ENCODE measurements around the gene ACOXL. TPM values are rescaled to one million over a fixed set of nuclear protein-coding genes. Genes with fewer than 3 reads are reported as not detected.

Gene ACOXL
- total and polyA plus RNA-seq, 10 of the 15 experiments (the other 5 are each of a cell fraction or from before 2014, with no cell fraction given): 0.05 to 1.3 (median 0.71) TPM

DNA sequence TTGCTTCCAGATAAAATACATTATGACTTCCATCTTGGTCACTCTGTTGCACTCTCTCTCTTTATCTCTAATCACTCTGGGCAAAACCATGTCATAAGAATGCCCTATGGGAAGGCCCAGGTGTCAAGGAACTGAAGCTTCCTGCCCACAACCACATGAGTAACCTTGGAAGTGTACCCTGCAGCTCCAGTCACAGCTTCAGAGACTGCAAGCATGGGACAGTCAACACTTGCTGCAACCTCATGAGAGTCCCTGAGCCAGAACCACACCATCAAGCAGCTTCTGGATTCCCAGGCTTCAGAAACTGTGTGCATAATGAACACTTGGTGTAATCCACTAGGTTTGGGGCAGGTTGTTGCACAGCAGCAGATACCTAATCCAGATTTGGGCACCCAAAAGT is 267.3 kb downstream of the ACOXL start:
- Histone ChIP-seq H4K20me1 (ENCODE audit: control insufficient read depth, insufficient read depth) (no peaks in the 10 kb centered on the region), H3K4me3 (no peak overlapping the region), H3K4me1 (ENCODE audit: control insufficient read depth, insufficient read depth, low read length) (no peaks in the 10 kb centered on the region), H3K27me3 (replicated peaks in 1 of 2; ENCODE audit: control insufficient read depth in 2 of 2, insufficient read depth in 2 of 2, low read length in 1 of 2) (no peaks in the 10 kb centered on the region), H3K9ac (ENCODE audit: control insufficient read depth, insufficient read depth, low read length) (no peak overlapping the region), H3K27ac (ENCODE audit: control insufficient read depth, insufficient read depth) (no peak overlapping the region), H3K36me3 (ENCODE audit: control insufficient read depth in 2 of 2, insufficient read depth in 2 of 2, low read length in 1 of 2) (no peaks in the 10 kb centered on the region), H3K4me2 (ENCODE audit: control insufficient read depth, insufficient read depth) (no peak overlapping the region), H3K79me2 (ENCODE audit: control insufficient read depth, insufficient read depth, low read length) (no peaks in the 10 kb centered on the region), H2AFZ (ENCODE audit: control insufficient read depth, low read depth, low read length) (no peak overlapping the region), H3K9me3 (replicated peaks; ENCODE audit: control insufficient read depth, insufficient read depth, low read length) (no peaks in the 10 kb centered on the region; the same call in 2 of the 3 replicates)
- ATAC-seq (no peak), DNase-seq (ENCODE audit: low read depth, low spot score) (no peak), FAIRE-seq (no peak)
- ChIA-PET SMC1A (ENCODE audit: uncharacterized antibody, unreplicated experiment) (interaction anchor here (1.2 kb wide), 1 partner anchor 18 kb away, joined by 3 read pairs; no protein-coding TSS in a partner anchor), CTCF (interaction anchor here (1.8 kb wide), 1 partner anchor 14 kb away, joined by 5 read pairs; no protein-coding TSS in a partner anchor), RAD21 (ENCODE audit: unreplicated experiment) (no interaction called here), POLR2A (no interaction called here)
- intact Hi-C loops (cut with micrococcal nuclease; ENCODE audit: unreplicated experiment): no loop called here
- in situ Hi-C loops (cut with MboI): no loop called here
- TF ChIP-seq BRCA1 (IDR thresholded peaks at IDR 0.05; ENCODE audit: low read depth, low read length) (no peak), MEF2A (IDR thresholded peaks at IDR 0.05; ENCODE audit: insufficient read depth, low read depth, low read length) (no peak), JUNB (IDR thresholded peaks at IDR 0.05) (no peak), TBL1XR1 (IDR thresholded peaks at IDR 0.05; ENCODE audit: low read depth, low read length) (no peak), NBN (IDR thresholded peaks at IDR 0.05) (no peak), YY1 (IDR thresholded peaks at IDR 0.05; ENCODE audit: low read depth, low read length) (no peak), BMI1 (IDR thresholded peaks at IDR 0.05; ENCODE audit: borderline replicate concordance) (no peak)
- TF ChIP-seq, protein P1, sequence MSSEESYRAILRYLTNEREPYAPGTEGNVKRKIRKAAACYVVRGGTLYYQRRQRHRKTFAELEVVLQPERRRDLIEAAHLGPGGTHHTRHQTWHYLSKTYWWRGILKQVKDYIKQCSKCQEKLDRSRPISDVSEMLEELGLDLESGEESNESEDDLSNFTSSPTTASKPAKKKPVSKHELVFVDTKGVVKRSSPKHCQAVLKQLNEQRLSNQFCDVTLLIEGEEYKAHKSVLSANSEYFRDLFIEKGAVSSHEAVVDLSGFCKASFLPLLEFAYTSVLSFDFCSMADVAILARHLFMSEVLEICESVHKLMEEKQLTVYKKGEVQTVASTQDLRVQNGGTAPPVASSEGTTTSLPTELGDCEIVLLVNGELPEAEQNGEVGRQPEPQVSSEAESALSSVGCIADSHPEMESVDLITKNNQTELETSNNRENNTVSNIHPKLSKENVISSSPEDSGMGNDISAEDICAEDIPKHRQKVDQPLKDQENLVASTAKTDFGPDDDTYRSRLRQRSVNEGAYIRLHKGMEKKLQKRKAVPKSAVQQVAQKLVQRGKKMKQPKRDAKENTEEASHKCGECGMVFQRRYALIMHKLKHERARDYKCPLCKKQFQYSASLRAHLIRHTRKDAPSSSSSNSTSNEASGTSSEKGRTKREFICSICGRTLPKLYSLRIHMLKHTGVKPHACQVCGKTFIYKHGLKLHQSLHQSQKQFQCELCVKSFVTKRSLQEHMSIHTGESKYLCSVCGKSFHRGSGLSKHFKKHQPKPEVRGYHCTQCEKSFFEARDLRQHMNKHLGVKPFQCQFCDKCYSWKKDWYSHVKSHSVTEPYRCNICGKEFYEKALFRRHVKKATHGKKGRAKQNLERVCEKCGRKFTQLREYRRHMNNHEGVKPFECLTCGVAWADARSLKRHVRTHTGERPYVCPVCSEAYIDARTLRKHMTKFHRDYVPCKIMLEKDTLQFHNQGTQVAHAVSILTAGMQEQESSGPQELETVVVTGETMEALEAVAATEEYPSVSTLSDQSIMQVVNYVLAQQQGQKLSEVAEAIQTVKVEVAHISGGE (CRISPR knock-in tag; IDR thresholded peaks at IDR 0.05): no peak
- no TSS peak for BruUV-seq (replicated peaks)

All from GM12878 (cell line).